ENCODE results near the gene ACSM5.

The ACSM5 gene

DNA sequence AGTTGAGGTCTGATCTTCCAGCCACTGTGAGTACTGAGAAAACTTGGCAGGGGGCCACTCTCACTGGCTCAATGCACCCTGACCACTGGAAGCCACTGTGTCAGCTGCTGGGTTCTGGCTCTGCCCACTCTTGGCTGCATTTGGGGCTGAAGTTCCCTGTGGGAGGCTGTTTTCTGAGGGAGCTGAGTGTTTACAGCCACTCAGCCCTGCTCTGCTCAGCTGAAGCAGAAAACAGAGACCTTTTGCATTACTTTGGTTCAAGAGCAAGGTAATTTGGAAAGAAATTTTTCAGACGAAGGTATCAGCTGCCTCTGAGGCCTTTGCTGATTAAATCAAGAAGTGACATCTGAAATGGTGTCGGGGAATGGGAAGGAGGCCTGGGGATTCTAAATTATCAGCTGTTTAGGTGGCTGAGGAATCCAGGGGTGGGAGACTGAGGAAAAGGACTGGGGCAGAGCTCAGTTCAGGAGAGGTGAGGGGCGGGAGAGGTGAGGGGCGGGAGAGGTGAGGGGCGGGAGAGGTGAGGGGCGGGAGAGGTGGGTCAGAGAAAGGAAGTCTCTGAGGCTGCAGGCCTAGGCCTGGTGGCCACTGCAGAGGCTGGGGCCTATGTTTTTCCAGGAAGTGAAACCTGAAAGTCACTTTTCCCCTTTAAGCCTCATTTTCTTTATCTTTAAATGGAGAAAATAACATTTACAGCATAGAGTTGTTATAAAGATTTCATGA is at the start of gene ACSM5:
TSS of gene ACSM5 (plus strand) at position 137 of the 723 bp plus-strand sequence. CDS start 1,951 bp downstream, outside the sequence.
- no peak for DNase-seq (ENCODE audit: low read depth)

GRCh38 chr16:20359997-20360396 is 49.3 kb upstream of the ACSM5 start:
- DNase-seq (ENCODE audit: low read depth): no peak

DNA sequence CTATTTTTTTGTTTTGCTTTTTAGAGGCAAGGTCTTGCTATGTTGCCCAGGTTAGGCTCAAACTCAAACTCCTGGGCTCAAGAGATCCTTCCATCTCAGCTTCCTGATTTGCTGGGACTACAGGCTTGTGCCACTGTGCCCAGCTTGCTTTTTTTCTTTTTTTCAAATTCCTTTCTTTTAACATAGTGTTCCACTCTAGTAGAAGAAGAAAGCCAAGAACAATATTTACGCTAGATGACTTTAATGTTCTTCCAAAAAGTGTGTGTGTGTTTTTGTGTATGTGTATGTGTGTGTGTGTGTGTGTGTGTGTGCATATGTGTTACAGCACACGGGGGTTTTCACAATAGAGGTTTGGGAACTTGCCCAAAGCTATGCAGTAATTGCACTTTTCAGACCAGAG is 46.1 kb upstream of the ACSM5 start:
- DNase-seq (ENCODE audit: low read depth): no peak

DNA sequence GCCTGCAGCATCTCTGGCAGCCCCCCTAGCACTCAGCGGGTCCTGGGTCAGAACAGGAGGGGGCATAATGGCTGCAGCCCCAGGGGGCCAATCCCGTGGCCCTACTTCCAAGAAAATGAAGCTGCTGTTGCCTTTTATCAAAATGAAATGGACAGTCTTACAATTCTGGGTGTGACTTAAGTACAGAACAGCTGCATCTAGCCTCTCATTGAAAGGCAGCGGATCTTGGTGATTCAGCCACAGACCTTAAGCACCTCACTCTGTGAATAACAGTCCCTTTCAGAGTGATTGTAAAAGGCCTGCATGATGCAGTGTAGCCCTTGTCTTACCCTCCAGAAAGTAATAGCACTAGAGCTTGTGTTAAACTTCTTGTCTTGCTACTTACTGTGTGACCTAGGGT is 45.3 kb upstream of the ACSM5 start:
- no peak for DNase-seq (ENCODE audit: low read depth)

DNA sequence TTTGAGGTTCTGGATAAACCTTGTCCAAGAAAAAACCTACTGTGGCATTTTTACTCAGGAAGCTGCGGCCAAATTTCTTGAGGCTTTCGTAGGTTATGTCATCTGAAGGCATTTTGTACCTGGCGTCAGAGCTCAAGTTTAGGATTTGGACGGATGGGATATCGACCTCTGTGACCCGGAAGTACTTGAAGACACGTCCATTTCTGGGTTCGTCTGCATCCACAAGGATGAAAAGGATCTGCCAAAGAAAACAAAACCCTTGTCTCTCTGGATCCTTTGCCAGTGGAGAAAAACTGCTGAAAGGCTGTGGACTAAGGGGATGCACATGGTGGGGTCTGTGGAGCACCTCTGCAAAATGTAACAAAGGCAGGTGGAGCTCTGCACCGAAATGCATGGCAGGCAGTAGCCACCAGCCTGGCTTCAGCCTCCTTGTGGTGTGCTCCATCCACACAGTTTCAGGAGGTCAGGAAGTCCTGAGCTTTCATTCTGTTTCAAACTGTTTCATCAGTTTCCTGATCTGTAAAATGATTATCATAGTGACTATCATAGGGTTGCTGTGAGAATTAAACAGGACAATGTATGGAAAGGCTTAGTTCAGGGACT is 39.8 kb upstream of the ACSM5 start:
- no peak for DNase-seq (ENCODE audit: low read depth)

DNA sequence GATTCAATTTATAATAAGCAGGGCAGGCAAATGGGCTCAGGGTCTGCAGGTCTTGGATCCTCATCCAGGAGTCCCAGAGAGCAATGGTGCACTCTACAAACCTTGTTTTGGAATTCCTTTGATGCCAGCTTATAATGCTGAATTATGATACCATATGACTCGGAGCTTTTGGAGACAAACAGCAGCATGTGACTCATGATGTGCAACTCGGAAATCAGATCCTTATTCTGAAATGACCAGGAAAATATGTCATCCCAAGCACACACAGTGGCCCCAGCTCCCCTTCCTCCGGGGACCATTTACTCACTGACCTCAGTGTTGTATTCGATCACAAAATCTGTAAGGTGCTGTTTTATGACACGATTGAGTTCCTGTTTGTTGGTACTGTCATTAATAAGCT is 36.6 kb upstream of the ACSM5 start:
- no peak for DNase-seq (ENCODE audit: low read depth)

DNA sequence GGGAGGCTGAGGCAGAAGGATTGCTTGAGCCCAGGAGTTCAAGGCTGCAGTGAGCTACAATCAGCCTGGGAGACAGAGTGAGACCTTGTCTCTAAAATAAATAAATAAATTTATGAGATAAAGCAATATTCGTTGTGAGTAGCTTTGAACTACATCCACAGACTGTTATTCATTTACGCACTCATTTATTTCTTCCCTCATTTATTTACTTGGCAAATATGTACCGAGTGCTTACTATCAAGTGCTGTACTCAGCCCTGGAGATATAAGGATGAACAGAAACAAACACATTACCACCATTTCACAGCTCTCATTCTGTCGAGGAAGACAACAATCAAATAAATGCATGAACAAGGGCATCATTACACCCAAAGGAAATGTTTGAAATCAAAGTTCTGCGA is 32.2 kb upstream of the ACSM5 start:
- DNase-seq (ENCODE audit: low read depth): no peak

DNA sequence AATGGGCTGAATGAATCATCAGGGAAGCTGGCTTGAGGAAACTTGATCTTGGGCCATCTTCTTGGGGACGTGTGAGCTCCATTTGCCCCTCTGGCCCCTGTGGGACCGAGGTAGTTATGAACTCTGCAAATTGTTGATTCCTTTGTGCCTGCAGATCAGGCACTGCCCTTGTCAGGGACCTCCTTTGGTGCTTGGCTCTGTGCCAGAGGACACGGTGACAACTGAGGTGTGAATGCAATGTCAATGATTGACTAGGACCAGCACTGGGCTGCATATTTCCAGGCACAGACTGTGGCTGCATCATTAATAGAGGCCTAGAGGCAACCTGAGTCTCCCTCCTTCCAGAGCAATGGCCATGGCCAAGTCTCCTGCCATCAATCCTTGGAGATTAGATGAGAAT is 28.6 kb upstream of the ACSM5 start:
- no peak for DNase-seq (ENCODE audit: low read depth)

GRCh38 chr16:20382202-20382948 is 27.0 kb upstream of the ACSM5 start:
- DNase-seq (ENCODE audit: low read depth): no peak

- peak; percentile 13 for DNase-seq (ENCODE audit: low read depth)
Measured at GRCh38 chr16:20383106-20384029, 26.0 kb upstream of the ACSM5 start.

GRCh38 chr16:20385844-20386832 is 23.2 kb upstream of the ACSM5 start:
- DNase-seq (ENCODE audit: low read depth): no peak

DNA sequence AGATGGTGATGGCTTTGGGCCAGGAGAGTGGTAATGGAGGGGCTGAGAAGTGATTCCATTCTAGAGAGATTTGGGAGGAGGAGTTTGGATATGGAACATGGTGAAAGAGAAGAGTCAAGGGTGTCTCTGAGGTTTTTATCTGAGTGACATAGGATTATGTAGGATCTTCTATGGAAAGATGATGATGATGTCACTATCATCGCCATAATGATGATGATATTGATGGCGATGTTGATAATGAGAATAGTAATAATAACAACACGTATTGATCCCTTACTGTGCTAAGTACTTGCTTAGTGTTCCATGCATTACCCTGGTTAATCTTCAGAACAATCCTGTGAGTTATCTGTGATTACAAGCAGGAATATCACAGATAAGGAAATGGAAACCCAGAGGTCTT is 21.4 kb upstream of the ACSM5 start:
- no peak for DNase-seq (ENCODE audit: low read depth)

DNA sequence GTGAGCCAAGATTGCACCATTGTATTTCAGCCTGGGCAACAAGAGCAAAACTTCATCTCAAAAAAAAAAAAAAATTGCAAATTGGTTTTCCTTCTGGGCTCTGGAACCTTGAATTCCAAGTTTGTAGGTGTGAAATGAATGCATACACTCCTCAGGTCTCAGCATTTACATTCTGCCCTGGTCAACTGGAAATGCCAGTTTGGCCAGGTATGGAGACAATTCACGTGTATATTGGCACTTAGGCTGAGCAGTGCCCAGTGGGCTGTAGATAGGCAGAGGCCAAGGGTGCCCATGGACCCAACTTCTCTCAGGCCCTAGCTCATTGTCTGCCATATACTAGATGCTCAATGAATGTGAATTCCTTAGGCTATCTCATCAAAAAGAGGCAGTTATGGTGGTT is 20.5 kb upstream of the ACSM5 start:
- DNase-seq (ENCODE audit: low read depth): no peak

GRCh38 chr16:20391045-20391444 is 18.3 kb upstream of the ACSM5 start:
- DNase-seq (ENCODE audit: low read depth): no peak

- no peak for DNase-seq (ENCODE audit: low read depth)
Measured at GRCh38 chr16:20393801-20394577, 15.3 kb upstream of the ACSM5 start.

DNA sequence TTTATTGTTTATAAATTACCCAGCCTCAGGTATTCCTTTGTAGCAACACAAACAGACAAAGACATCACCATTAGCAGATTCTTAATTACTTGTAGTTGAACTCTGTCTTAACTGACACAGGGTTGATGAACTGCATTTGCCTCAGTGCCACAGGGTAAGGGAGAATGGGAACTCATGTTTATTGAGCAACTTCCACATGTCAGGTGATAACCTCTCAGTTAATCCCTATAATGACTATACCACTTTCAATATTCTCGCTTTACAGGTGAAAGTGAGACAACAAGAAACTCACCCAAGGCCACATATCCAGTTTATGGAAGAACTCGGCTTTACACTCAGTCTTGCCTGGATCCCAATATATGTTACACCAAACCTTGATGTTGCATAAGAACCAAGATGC is 13.4 kb upstream of the ACSM5 start:
- no peak for DNase-seq (ENCODE audit: low read depth)

- no peak for DNase-seq (ENCODE audit: low read depth)
Measured at GRCh38 chr16:20396846-20397467, 12.4 kb upstream of the ACSM5 start.

- DNase-seq (ENCODE audit: low read depth): no peak
Measured at GRCh38 chr16:20397468-20398074, 11.8 kb upstream of the ACSM5 start.

GRCh38 chr16:20398603-20399002 is 10.7 kb upstream of the ACSM5 start:
- no peak for DNase-seq (ENCODE audit: low read depth)
